Iris pigment epithelial cell (primary cell): Measurements from ENCODE around the gene KDM2A.

Experiments used
- DNase-seq: peaks from one replicate; pipeline ENCODE4 v3.0.0-alpha.2; 2011; ENCODE audit warnings: low read depth

KDM2A gene

GRCh38 chr11:67261640-67261945, 142.5 kb downstream of the KDM2A start:
- no peak for DNase-seq

DNA sequence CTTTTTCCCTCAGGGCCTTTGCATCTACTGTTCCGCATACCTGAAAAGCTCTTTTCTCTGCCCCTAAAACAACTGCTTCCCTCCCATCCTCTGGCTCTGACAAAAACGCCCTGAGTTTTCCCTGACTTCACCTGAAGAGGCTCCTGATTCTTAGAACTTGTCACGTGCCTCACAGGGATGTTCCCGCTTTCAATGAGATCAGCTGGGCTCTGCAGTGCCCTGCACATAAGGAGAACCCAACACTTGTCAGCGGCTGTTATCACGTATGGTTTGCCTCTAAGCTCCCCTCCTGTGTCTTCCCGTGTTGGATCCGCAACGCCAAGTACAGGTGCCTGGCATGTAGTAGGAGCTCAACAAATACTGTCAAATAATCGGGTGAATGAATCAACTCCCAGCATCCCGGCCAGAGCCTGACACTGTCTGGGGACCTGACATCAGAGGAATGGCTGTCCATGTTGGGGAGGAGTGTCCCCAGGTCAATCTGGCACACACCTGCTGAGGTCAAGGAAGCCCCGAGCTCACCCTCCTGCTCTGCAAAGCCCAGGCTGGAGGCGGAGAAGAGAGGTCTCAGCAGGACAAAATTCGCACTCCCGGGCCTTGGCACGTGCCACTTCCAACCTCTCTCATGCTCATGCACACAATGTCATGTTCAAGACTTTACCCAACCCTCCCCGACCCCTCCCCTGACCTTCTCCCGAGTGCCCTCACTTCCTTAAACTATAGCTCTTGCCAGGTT, 143.1 kb downstream of the KDM2A start:
- no peak for DNase-seq

DNA sequence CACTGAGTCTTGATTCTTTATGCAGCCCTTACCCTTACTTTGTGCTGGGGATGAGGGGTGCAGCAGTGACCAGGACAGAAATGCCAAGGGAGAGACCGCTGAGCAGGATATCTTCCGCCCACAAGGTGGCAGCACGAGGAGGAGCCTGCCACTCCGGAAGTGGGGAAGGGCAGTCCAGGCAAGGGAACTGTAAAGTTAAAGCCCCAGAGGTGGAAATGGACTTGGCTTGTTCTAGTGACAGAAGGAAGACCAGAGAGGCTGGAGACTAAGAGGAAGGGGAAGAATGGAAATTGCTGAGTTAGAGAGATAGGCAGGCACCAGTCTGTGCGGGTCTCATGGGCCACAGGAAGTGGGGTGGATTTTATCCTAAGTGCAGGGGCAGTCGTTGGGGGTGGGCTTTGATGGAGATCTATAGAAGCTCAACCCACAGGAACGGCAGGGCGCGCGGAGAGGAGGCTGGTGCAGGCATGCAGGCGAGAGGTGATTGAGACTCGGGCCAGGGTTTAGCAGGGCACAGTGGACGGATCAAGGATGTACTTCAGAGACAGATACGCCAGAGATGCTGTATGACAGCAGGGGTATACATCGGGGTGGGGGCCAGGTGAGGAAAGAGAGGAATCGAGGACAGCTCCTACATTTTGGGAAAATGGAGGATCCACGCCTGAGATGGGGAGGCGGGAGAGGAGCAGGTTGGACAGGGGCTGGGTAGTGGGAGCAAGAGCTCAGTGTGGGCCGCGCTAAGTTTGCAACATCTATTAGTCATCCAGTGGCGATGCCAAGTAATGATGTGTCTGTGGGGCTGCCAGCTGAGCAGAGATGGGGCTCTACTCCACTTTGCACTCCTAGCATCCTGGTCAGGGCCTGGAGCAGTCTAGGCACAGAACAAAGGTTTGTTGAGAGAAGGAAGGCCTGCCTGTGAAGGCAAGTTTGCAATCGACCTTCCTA, 143.9 kb downstream of the KDM2A start:
- peak; percentile 63 for DNase-seq

GRCh38 chr11:67264260-67264659, 145.2 kb downstream of the KDM2A start:
- DNase-seq = no peak

- no peak for DNase-seq
These were observed 146.0 kb downstream of the KDM2A start for GRCh38 chr11:67264877-67265632.

GRCh38 chr11:67265633-67266448, 146.8 kb downstream of the KDM2A start:
- DNase-seq = peak; percentile 31

DNA sequence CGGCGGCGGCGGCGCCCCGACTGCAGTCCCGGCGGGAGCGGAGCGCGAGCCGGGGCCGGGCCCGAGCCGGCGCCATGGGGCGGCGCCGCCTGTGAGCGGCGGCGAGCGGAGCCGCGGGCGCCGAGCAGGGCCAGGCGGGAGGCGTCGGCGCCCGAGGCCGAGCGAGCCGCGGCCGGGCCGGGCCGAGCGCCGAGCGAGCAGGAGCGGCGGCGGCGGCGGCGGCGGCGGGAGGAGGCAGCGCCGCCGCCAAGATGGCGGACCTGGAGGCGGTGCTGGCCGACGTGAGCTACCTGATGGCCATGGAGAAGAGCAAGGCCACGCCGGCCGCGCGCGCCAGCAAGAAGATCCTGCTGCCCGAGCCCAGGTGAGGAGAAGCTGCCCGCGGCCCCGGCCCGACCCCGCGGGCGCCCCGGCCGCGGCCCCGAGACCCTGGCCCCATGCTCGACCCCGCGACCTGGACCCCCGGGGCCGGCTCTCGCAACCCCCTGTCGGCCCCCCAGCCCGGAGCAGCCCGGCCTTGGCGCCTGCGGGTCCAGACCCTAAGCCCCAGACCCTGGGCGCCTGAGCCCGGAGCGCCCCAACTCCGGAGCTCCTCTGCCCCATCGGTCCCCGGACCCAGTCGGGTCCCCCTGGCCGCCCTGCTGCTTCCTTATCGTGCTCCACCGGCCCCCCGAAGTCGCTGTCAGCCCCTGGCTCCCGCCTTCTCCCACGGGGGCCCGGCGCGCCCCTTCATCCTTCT, 147.6 kb downstream of the KDM2A start, which contains the start of gene GRK2:
Gene GRK2 (plus strand): TSS at position 25 of the 739 bp plus-strand sequence. CDS start 227 bp downstream, at position 252.
- DNase-seq = peak; percentile 54

- DNase-seq = no peak
These were observed 148.4 kb downstream of the KDM2A start for GRCh38 chr11:67267188-67268080.

DNA sequence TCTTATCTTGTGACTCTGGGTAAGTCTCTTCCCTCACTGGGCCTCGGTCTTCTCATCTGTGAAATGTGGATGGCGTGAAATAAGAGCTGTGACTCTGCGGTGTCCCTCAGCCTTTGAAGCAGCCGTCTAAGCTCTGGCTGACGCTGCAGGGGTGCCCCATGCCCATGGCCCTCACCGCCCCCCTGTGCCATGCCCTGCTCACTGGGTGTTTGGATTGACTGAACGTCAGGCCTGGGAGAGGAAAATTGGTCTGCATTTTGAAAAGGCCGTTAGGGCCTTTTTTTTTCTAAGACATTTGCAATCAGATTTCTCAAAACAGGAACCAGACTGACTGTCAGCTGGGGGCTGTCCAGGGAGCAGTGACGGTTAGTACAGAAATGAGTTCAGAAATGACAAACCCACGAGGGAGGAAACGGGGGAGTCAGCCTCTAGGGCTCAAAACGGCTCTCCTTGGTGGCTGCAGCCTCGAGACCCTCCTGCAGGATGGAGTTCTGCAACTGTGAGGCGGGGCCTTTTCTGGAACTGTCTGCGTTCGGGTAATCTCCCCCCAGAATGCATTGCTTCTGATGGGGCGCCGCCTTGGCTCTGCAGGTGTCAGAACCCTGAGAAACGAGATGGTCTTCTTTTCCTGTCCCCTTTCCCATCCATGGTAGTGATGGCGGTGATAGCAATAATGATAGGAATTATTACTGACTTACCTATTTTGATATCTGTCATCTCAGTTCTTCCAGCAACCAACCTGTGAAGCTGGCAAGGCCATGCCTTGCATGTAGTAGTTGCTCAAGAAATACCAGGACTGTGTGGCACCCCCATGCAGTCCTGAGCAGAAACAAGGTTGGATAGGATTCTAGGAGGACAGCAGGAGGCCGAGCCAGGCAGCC, 149.3 kb downstream of the KDM2A start:
- no peak for DNase-seq

DNA sequence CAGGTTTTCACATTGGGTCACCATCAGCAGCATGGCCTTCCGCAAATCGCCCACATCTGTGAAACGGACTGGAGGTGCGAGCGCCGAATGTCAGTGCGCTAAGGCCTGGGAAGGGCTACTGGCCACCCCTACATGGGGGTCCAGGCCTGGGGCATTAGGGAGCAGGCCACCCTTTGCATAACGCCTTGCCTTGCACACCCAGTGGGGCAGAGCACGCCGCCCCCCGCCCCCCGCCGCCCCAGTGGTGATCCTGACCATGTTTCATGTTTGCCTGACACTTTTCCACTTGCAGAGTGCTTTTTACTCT, 149.9 kb downstream of the KDM2A start:
- no peak for DNase-seq

DNA sequence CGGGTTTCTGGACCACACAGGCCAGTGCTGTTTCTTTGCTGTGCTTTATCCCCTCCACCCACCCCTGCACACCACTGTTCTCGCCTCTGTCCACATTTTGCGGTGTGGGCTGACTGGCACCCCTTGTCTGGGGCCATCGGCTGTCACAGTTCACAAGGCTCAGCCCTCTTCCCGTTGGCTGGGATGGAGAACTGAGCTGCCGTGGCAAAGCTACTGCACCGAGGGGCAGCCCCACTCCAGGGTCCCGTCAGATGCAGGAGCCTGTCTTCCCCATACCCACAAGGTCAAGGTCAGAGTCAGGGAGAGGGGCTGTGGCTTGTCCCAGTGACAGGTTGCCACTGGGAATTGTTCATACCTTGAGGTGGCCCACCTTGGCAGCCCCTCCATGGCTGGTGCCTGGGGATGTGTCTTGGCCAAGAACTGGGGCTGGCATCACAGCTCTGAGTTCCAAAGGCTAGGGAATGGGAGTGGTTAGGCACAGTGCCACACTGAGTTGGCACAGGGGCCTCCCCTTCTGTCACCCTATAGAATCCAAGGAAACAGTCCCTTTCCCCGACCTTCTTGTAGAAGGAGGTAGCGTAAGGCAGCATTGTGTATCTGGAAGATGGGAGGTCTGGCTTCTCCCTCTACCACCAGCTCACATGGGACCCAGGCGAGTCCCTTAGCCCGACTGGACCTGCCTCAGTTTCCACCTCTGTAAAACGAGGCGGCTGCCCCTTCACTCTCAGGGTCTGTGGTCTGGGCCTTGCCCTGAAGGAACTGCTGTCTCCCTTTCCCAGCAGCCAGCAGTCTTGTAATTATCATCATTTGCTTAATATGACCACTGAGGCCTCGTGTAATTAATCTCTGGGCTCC, 150.6 kb downstream of the KDM2A start:
- DNase-seq = no peak

GRCh38 chr11:67270256-67271204, 151.5 kb downstream of the KDM2A start:
- DNase-seq = no peak

DNA sequence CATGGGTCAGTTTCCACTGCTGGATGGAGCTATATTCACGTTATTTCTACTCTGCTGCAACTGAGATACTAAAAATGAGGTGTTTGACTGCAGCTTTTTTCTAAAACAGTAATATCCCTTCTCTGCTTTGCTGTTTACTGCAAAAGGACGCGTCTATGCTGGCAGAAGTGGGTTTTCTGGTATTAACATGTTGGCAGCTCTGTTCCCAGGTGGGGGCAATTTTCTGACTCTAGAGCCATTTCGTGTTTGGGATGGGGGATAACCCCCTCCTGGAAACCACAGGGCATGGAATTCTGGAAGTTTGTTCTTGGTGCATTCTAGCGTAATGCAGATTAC, 152.1 kb downstream of the KDM2A start:
- DNase-seq = no peak

- no peak for DNase-seq
These were observed 152.7 kb downstream of the KDM2A start for GRCh38 chr11:67271541-67272284.

DNA sequence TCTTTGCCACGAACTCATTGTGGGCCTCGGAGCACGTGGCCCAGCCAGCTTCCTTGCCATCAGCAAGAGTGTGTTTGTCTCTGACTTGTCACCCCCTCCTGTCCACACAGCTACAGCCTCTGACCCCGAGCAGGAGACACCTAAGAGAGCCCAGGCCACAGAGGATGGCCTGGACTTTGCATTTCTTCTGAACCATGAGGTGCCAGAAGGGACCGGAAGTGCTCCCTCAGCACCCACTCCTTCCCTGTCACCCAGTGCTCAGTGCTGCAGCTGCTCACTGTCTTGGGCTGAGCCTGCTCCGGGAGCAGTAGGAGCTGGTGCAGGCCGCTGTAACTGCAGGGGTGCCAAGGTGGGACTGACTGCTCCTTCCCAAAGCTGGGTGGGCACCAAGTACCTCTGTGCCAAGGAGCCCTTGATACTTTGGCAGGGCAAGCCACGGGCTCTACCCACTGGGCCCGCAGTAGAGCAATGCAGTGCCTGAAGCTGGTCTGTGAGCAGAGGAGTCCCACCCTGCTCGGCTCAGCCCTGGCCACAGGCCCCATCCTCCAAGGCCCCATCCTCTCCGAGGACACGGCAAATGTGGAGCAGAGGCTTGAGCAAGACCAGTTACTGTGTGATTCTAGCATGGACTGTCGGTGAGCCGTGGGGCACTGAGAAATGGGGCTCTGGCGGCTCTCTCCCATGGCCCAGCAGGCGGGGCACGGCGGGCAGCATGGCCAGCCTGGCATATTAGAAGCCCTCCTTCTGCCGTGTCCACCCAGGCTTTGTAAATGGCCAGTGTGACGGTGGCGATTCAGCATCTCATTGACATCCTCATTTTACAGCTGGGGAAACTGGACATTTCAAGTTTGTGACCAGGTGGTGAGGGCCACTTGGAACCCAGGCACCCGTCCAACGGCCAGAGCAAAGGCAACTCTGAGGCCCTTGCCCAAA, 153.5 kb downstream of the KDM2A start:
- DNase-seq = no peak
